ENCODE measurements around the gene BRD4.

The BRD4 gene

GRCh38 chr19:15194938-15195337 lies 137.4 kb downstream of the BRD4 start:
- DNase-seq (ENCODE audit: low read depth), result no peak

GRCh38 chr19:15191982-15192381 lies 140.4 kb downstream of the BRD4 start:
- DNase-seq (ENCODE audit: low read depth), result no peak

DNA sequence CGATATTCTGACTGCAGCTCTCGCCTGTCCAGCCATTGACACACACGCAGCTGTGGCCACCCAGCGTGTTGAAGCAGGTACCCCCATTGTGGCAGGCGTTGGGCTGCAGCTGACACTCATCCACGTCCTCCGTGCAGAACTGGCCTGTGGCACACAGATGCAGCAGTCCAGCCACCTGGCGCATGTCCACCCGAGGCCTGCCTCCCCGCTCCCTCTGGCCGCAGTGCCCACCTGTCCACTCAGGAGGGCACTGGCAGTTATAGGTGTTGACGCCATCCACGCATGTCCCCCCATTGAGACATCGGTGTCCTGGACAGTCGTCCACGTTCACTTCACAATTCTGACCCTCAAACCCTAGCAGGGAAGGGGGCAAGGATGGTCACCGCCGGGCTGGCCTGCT lies 140.8 kb downstream of the BRD4 start:
- DNase-seq (ENCODE audit: low read depth), result no peak

- no peak for DNase-seq (ENCODE audit: low read depth)
Observed at GRCh38 chr19:15188851-15189250, 143.5 kb downstream of the BRD4 start.

DNA sequence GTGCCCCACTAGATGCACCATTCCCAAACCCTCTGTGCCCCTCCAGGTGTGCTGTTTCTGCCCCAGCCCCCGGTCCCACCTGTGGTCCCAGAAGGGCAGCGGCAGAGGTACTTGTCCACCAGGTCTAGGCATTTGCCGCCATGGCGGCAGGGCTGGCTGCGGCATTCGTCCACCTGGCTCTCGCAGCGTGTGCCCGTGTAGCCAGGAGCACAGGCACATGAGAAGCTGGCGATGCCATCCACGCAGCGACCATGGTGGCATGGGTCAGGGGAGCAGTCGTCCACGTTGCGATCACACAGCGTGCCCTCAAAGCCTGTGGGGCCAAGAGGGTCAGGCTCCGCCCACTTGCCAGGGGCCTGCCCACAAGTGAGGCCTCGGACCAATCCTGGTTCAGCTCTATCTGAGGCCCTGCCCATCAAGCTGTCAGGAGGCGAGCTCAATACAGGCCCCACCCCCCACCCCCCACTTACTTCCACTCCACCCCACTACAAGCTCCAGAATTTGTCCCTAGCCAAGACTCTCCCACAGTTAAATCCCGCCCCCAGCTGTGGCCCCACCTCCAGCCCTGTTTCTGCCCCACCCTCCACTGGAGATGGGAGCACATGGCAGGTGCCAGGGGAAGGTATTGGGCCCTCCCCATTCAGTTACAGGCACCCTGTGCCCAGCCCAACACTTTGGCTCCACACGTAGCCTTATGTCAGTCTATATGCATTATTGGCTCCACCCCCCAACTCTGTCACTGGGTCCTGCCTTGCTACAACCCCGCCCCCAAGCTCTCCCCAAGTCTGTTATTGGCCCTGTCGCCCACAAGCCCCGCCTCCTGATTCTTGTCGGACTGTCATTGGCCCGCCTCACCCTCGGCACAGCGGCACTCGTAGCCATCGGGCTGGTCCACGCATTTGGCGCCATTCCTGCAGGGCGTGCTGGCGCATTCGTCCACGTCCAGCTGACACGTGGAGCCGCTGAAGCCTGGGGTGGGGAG lies 145.0 kb downstream of the BRD4 start:
- DNase-seq (ENCODE audit: low read depth), result no peak

Data from non-pigmented ciliary epithelial cell (primary cell).